A549 (cell line): ENCODE measurements around the gene IGSF22.

Source experiments
- BHLHE40 ChIP-seq: IDR thresholded peaks from 2 replicates; pipeline ENCODE4 v1.6.1; 2012; ENCODE audit warnings: low read depth, low read length, inconsistent platforms
- MYC ChIP-seq: IDR thresholded peaks from 2 replicates; pipeline ENCODE4 v1.6.1; 2012; ENCODE audit warnings: mild to moderate bottlenecking, inconsistent platforms, low read length, improper control_type of control experiment, borderline replicate concordance
- RFX5 ChIP-seq: fragments of 450-650 bp; IDR thresholded peaks from 2 replicates; pipeline ENCODE4 v1.7.1; 2014; ENCODE audit warnings: antibody characterized with exemption, mild to moderate bottlenecking, moderate library complexity
- SMC3 ChIP-seq: fragments of >200 bp; sonication (Bioruptor Twin); formaldehyde crosslinking; IDR thresholded peaks from 3 replicates; pipeline ENCODE4 v1.6.1; 2018; ENCODE audit warnings: inconsistent platforms
- ZFP36 ChIP-seq: fragments of 450-650 bp; IDR thresholded peaks from 2 replicates; pipeline ENCODE4 v1.6.1; 2014; ENCODE audit warnings: borderline replicate concordance; ENCODE audit not compliant: partially characterized antibody
- TF ChIP-seq, protein P1 (sequence below): fragments of >200 bp; sonication (Bioruptor Twin); formaldehyde crosslinking; IDR thresholded peaks from 3 replicates; pipeline ENCODE4 v1.5.1; 2016
- TF ChIP-seq, protein P2 (sequence below): IDR thresholded peaks from 2 replicates; pipeline ENCODE4 v1.6.1; 2012

DNA sequence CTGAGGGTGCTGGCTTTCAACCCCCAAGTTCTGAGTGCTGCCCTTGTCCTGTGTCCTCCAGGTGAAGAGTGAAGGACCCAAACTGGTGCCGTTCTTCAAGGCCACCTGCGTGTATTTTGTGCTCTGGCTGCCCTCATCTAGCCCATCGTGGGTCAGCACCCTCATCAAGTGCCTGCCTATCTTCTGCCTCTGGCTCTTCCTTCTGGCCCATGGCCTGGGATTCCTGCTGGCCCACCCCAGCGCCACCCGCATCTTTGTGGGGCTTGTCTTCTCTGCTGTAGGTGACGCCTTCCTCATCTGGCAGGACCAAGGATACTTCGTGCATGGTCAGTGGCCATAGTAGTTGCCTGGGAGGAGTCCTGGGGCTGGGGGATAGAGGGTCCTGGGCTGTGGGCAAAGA lies 25.1 kb downstream of the IGSF22 start:
- TF ChIP-seq SMC3, result no peak
- TF ChIP-seq, protein P1, sequence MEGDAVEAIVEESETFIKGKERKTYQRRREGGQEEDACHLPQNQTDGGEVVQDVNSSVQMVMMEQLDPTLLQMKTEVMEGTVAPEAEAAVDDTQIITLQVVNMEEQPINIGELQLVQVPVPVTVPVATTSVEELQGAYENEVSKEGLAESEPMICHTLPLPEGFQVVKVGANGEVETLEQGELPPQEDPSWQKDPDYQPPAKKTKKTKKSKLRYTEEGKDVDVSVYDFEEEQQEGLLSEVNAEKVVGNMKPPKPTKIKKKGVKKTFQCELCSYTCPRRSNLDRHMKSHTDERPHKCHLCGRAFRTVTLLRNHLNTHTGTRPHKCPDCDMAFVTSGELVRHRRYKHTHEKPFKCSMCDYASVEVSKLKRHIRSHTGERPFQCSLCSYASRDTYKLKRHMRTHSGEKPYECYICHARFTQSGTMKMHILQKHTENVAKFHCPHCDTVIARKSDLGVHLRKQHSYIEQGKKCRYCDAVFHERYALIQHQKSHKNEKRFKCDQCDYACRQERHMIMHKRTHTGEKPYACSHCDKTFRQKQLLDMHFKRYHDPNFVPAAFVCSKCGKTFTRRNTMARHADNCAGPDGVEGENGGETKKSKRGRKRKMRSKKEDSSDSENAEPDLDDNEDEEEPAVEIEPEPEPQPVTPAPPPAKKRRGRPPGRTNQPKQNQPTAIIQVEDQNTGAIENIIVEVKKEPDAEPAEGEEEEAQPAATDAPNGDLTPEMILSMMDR, result no peak
- no peak for TF ChIP-seq MYC
- TF ChIP-seq, protein P2, sequence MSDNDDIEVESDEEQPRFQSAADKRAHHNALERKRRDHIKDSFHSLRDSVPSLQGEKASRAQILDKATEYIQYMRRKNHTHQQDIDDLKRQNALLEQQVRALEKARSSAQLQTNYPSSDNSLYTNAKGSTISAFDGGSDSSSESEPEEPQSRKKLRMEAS, result no peak
- TF ChIP-seq RFX5, result no peak
- TF ChIP-seq ZFP36, result no peak
- no peak for TF ChIP-seq BHLHE40
